ENCODE results near the gene CRYL1. TPM values are rescaled to one million over a fixed set of nuclear protein-coding genes. Genes with fewer than 3 reads are reported as not detected.

The CRYL1 gene
- polyA plus RNA-seq, 1 donor from 2014 or later = 10.6 TPM

DNA sequence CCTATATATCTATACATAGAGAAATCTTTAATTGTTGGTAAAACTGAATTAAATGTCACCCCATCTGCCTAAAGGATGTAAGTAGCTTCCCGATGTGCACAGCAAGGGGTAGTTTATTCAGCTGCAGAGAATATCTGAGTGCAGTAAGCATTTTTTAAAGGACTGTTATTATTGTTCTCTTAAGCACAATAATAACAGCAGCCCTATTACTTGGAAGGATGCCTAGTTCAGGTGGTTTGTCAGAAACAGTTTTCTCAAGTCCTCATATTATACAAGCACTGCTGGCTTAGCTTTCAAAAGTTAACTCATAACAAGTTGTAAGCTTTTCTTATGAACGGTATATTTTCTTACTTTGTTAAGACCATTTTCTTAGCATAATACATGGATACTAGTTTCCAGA lies 142.6 kb downstream of the CRYL1 start:
- no peak overlapping the region for H3K4me3 ChIP-seq (ENCODE audit: low read length)
- no peaks in the 10 kb centered on the region for H3K36me3 ChIP-seq (ENCODE audit: insufficient read depth, low read length)
- no peak overlapping the region for H2AFZ ChIP-seq (ENCODE audit: low read depth, low read length)
- no peaks in the 10 kb centered on the region for H3K79me2 ChIP-seq (replicated peaks; ENCODE audit: insufficient read depth, low read length)
- no peaks in the 10 kb centered on the region for H3K9me2 ChIP-seq (ENCODE audit: insufficient read depth, low read length)
- no peak overlapping the region for H3K27ac ChIP-seq (ENCODE audit: low read length)
- no peaks in the 10 kb centered on the region for H3K9me3 ChIP-seq (ENCODE audit: low read length)
- no peak overlapping the region for H3K4me2 ChIP-seq (ENCODE audit: low read length)
- no peak overlapping the region for H3K9ac ChIP-seq (ENCODE audit: low read length)
- H3F3A ChIP-seq (ENCODE audit: insufficient read depth, low read length, poor library complexity, severe bottlenecking) = no peaks in the 10 kb centered on the region
- H4K20me1 ChIP-seq (ENCODE audit: insufficient read depth) = no peaks in the 10 kb centered on the region
- H3K27me3 ChIP-seq (ENCODE audit: insufficient read depth, low read depth, low read length) = no peaks in the 10 kb centered on the region
- no peak for TF ChIP-seq MXI1 (conservative IDR thresholded peaks at IDR 0.05; ENCODE audit: poor library complexity, severe bottlenecking)

DNA sequence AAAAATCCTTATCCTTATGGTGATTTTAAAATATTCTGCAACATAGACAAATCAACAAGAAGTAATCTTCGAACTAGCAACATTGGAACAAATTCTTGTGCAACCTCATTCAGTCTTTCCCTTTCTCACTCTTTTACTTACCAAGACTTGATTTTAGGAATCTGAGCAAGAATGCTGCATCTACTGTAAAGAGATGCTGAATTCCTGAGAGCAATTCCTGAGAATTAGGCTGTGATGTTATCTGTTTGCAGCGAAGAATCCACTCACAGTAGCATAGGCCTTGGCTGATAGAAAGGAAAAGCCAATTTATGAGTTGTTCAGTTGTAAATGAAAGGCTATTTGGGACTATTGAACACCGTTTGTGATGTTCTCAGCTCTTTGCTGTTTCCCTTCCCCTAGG lies 144.3 kb downstream of the CRYL1 start:
- Histone ChIP-seq H3K9ac (ENCODE audit: low read length) (no peak overlapping the region), H3K27me3 (ENCODE audit: insufficient read depth, low read depth, low read length) (no peaks in the 10 kb centered on the region), H3K27ac (ENCODE audit: low read length) (no peak overlapping the region), H4K20me1 (ENCODE audit: insufficient read depth) (no peaks in the 10 kb centered on the region), H3K36me3 (ENCODE audit: insufficient read depth, low read length) (no peaks in the 10 kb centered on the region), H3K79me2 (replicated peaks; ENCODE audit: insufficient read depth, low read length) (no peaks in the 10 kb centered on the region), H3K9me2 (ENCODE audit: insufficient read depth, low read length) (no peaks in the 10 kb centered on the region), H3K9me3 (ENCODE audit: low read length) (no peaks in the 10 kb centered on the region), H3K4me3 (ENCODE audit: low read length) (no peak overlapping the region), H3K4me2 (ENCODE audit: low read length) (no peak overlapping the region), H2AFZ (ENCODE audit: low read depth, low read length) (no peak overlapping the region), H3F3A (ENCODE audit: insufficient read depth, low read length, poor library complexity, severe bottlenecking) (no peaks in the 10 kb centered on the region)
- TF ChIP-seq, protein P1, sequence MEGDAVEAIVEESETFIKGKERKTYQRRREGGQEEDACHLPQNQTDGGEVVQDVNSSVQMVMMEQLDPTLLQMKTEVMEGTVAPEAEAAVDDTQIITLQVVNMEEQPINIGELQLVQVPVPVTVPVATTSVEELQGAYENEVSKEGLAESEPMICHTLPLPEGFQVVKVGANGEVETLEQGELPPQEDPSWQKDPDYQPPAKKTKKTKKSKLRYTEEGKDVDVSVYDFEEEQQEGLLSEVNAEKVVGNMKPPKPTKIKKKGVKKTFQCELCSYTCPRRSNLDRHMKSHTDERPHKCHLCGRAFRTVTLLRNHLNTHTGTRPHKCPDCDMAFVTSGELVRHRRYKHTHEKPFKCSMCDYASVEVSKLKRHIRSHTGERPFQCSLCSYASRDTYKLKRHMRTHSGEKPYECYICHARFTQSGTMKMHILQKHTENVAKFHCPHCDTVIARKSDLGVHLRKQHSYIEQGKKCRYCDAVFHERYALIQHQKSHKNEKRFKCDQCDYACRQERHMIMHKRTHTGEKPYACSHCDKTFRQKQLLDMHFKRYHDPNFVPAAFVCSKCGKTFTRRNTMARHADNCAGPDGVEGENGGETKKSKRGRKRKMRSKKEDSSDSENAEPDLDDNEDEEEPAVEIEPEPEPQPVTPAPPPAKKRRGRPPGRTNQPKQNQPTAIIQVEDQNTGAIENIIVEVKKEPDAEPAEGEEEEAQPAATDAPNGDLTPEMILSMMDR (IDR thresholded peaks at IDR 0.05; ENCODE audit: poor library complexity, severe bottlenecking) = no peak
- TF ChIP-seq RAD21 (conservative IDR thresholded peaks at IDR 0.05) (no peak), EZH2 (IDR thresholded peaks at IDR 0.05; ENCODE audit: borderline replicate concordance, insufficient read depth, low read length, poor library complexity, severe bottlenecking) (no peak), MXI1 (conservative IDR thresholded peaks at IDR 0.05; ENCODE audit: poor library complexity, severe bottlenecking) (no peak), EP300 (conservative IDR thresholded peaks at IDR 0.05; ENCODE audit: poor library complexity, severe bottlenecking) (no peak), SMC3 (conservative IDR thresholded peaks at IDR 0.05; ENCODE audit: poor library complexity) (no peak), POLR2AphosphoS5 (IDR thresholded peaks at IDR 0.05) (no peak), TAF1 (IDR thresholded peaks at IDR 0.05; ENCODE audit: low read depth) (no peak), REST (IDR thresholded peaks at IDR 0.05; ENCODE audit: borderline replicate concordance) (no peak)

- Histone ChIP-seq H3K4me3 (ENCODE audit: low read length) (no peak overlapping the region), H3K9me3 (ENCODE audit: low read length) (no peaks in the 10 kb centered on the region), H3K4me2 (ENCODE audit: low read length) (no peak overlapping the region), H3K9ac (ENCODE audit: low read length) (no peak overlapping the region), H2AFZ (ENCODE audit: low read depth, low read length) (no peak overlapping the region), H3F3A (ENCODE audit: insufficient read depth, low read length, poor library complexity, severe bottlenecking) (no peaks in the 10 kb centered on the region), H3K36me3 (ENCODE audit: insufficient read depth, low read length) (no peaks in the 10 kb centered on the region), H4K20me1 (ENCODE audit: insufficient read depth) (no peaks in the 10 kb centered on the region), H3K27ac (ENCODE audit: low read length) (no peak overlapping the region), H3K27me3 (ENCODE audit: insufficient read depth, low read depth, low read length) (no peaks in the 10 kb centered on the region), H3K79me2 (replicated peaks; ENCODE audit: insufficient read depth, low read length) (no peaks in the 10 kb centered on the region), H3K9me2 (ENCODE audit: insufficient read depth, low read length) (no peaks in the 10 kb centered on the region)
- no peak for TF ChIP-seq MXI1 (conservative IDR thresholded peaks at IDR 0.05; ENCODE audit: poor library complexity, severe bottlenecking)
- TF ChIP-seq REST (IDR thresholded peaks at IDR 0.05; ENCODE audit: borderline replicate concordance) = no peak
- TF ChIP-seq, protein P1 (IDR thresholded peaks at IDR 0.05; ENCODE audit: poor library complexity, severe bottlenecking) = no peak
- no peak for TF ChIP-seq TAF1 (IDR thresholded peaks at IDR 0.05; ENCODE audit: low read depth)
These were observed 146.9 kb downstream of the CRYL1 start for GRCh38 chr13:20378721-20379120.

All from neural cell (in vitro differentiated cells).